Activated naive CD8-positive, alpha-beta T cell treated with anti-CD3 and anti-CD28 coated beads, Interleukin-2, amount 50 U/mL, for 16 hours (primary cell): ENCODE data around the gene RBFOX2.
"Not testable (repeated sequence)": the region's sequence is repeated elsewhere in the genome, so short reads cannot be mapped to it uniquely, and the experiment has no call there.

Experiments
- DNase-seq: peaks from one replicate; pipeline ENCODE4 v3.0.0-alpha.2; 2020; ENCODE audit warnings: low read depth, low spot score

The RBFOX2 gene

DNA sequence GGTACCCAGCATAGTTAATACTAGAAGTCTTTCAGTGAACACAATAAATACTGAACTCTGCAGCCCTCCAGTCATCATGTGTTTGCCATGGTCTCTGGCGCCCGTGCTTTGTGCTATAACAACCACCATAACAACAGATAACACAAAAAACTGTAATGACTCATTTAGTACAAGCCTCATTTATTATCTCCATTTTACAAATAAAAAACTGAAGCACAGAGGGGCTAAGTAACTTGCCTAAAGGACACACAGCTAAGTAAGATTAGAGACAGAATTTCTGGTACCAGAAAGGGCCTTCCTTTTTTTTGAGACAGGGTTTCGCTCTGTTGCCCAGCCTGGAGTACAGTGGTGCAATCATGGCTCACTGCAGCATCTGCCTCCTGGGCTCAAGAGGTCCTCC, 19.5 kb downstream of the RBFOX2 start:
- no peak for DNase-seq

DNA sequence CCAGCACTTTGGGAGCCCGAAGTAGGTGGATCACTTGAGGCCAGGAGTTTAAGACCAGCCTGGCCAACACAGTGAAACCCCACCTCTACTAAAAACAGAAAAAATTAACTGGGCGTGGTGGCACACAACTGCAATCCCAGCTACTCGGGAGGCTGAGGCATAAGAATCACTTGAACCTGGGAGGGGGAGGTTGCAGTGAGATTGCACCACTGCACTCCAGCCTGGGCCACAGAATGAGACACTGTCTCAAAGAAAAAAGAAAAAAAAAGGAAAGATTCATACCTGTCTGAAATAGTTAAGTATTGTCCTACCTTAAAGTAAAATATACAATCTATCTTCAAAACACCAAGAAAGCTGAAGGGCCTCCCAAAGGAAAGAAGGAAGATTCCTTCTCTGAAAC, 20.1 kb downstream of the RBFOX2 start:
- no peak for DNase-seq

DNA sequence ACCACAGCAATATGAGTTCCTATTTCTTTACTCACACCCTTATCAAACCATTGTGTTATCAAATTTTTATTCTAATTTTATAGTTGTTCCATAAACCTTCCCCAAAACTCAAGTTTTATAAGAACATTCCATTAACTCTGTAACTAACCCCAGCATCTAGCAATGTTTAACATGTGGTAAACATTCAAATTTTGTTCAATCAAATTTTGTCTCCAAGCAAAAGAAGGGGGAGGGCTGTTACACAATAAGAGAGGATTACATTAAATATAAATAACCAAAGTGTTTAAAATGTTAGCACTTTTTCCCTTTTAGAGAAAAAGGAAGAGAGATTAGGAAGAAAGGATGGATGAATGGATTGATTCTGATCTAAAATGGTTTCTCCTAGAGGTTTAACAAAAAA, 20.5 kb downstream of the RBFOX2 start:
- no peak for DNase-seq

DNA sequence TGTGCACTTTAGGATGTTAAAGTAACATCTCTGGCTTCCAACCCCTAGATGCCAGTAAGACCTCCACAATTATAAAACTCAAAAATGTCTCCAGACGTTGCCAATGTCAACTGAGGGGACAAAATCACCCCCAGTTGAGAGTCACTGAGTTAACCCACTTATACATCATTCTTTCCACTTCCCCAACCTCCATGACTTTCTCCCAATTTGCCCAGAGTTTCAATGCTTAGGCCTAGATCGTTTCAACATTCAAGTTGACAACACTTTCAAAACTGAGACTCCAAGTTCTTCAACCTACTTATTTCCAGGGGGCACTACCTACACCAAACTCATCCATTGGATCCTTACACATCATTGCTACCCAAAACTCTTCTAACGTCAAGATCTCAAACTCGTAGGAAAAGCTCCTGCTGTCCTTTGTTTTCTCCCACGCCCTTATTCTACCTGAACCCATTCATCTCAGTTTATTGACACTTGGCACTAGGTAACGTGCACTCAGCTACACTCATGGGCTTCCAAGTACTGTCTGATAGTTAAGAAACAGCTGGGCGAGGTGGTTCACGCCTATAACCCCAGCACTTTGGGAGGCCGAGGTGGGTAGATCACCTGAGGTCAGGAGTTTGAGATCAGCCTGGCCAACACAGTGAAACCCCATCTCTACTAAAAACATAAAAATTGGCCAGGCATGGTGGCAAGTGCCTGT, 24.5 kb downstream of the RBFOX2 start:
- DNase-seq = no peak

DNA sequence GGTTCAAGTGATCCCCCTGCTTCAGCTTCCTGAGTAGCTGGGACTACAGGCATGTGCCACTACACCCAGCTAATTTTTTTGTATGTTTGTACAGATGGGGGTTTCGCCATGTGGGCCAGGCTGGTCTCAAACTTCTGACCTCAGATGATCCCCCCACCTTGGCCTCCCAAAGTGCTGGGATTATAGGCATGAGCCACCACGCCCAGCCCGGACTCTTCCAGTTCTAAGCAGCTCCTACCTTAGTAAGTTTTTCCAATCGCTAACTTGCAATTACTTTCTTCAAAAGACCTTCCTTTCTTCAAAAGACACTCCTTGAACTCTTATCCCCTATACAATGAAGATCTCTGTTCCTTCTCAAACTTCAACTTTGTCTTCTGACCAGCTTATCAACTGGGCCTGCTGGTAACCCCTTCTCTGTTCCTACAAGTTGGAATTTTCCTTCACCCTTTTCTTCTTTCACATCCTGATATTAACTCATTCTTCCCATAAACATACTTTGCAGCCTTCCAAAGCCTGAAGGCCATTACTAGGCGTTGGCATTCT, 25.8 kb downstream of the RBFOX2 start:
- DNase-seq = no peak

DNA sequence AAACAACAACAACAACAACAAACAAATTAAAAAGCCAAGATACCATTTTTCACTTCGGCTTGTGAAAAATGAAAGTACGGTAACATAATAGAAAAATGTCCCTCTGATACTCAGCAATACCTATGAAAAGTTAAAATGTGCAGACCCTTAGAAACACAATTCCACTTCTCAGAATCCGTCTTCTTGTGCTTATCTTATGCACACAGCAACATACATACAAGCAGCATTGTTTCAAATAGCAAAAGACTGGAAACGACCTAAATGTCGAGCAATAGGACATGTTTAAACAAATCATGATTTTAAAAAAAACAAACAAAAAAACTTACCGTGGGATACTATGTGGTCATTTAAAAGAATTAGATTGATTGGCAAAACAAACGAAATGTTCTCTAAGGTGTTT, 26.5 kb downstream of the RBFOX2 start:
- no peak for DNase-seq

DNA sequence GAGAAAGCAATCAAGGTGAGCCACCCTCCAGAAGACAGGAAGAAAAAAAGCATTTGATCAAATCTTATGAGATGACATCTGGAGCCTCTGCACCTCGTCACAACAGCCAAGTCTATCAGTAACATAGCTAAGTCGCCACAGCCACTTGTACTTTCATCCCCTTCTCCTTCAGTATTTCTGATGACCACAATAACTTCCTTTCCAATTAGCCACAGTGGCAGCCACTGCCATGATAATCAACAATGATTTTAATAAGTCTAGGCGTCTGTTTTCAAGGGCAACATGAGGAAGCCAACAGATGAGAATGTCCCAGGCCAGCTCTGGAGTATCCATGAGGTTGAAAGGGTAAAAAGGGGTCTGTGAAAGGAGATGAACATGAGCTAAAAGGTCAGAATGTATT, 29.9 kb downstream of the RBFOX2 start:
- DNase-seq = no peak

DNA sequence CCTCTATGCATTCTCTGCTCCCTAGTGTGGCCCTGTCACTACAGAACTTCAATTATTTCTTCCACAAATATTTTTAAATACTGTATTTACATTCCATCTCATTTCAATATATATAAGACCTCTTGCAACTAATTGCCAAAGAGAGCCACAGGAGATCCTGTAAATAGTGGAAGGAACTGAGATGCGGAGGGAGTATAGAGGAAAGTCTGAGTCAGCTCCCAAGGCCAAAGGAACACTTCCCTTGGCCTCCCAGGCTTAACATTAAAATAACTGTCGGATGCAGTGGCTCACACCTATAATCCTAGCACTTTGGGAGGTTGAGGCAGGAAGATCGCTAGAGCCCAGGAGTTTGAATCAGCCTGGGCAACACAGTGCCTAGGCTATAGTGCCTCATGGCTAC, 31.2 kb downstream of the RBFOX2 start:
- no peak for DNase-seq

DNA sequence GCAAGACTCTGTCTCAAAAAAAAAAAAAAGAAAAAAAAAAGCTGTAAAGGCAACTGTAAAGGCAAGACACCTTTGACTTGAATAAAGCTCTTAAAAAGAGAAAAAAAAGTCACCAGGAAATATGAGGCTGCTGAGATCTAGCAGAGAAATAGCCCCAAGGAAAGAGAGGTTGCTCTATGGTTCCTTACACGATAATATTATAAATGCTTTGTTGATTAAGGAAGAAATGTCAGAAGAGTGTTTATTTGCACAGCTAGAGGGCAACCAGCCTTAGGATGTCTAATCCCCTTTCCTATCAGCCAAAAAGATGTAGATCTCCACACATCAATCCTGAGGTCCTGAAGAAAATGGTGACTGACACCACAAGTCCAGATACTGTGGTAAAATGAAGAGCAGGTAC, 32.0 kb downstream of the RBFOX2 start:
- no peak for DNase-seq

DNA sequence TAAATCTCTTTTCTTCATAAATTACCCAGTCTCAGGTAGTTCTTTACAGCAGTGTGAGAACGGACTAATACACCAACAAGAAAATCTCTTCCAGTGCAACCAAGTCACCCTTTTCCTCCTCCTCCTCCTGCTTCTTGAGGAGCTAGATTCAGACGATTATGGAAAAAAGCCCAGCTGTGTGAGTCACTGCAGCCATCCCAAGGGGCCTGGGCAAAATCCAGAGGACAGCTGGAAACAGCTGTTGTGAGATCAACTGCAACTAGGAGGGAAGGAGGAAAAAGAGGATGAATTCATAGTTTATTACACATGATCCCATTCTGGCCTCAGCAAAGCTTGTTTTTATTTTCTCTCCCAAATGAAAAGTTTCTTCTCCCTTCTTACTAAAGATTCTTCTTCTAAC, 32.9 kb downstream of the RBFOX2 start:
- no peak for DNase-seq

DNA sequence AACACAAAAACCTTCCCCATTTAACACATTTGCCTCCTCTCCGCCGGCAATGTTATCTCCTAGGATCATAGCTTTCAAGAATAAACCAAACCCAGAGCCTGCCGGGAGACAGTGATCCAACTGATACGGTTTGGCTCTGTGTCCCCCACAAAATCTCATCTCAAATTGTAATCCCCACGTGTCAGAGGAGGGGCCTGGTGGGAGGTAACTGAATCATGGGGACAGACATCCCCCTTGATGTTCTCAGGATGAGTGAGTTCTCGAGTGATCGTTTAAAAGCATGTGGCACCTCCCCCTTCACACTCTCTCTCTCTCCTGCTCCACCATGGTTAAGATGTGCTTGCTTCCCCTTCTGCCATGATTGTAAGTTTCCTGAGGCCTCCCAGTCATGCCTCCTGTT, 33.3 kb downstream of the RBFOX2 start:
- no peak for DNase-seq

DNA sequence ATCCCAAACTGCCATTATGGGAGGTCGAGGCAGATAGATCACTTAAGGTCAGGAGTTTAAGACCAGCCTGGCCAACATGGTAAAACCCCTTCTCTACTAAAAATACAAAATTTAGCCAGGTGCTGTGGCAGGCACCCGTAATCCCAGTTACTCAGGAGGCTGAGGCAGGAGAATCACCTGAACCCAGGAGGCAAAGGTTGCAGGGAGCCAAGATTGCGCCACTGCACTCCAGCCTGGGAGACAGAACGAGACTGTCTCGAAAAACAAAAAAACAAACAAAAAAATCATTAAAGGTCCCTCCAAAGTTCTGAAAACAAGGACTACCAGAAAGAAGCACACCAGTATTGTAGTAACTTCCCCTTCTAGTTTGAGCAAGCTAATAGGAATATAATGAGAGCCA, 34.9 kb downstream of the RBFOX2 start:
- DNase-seq = not testable (repeated sequence)

DNA sequence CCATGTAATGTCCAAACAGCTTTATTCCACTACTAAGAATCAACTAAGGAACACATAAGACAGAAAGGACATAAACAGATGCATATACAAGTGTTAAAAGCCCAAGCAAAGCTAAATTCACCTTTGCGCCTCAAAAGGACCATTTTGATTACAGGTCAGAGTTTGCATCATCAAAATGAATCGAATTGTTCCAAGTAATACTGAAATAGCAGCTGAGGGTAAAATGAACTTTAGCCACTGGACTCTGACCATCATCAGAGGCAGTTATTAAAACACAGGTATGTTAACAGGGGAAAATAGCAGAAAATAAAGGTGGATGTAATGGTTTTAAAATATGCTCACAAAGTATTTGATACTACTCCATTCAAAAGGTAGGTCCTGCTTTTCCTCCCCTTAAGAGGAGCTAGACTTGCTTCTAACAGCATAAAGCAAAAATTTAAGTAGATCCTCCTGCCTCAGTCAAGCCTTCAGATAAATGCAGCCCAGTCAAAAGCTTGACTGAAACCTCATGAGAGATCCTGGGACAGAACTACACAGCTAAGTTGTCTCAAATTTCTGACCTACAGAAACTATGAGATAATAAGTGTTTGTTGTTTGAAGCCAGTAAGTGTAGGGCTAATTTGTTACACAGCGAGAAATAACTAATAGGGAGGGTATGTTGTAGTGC, 35.4 kb downstream of the RBFOX2 start:
- no peak for DNase-seq

DNA sequence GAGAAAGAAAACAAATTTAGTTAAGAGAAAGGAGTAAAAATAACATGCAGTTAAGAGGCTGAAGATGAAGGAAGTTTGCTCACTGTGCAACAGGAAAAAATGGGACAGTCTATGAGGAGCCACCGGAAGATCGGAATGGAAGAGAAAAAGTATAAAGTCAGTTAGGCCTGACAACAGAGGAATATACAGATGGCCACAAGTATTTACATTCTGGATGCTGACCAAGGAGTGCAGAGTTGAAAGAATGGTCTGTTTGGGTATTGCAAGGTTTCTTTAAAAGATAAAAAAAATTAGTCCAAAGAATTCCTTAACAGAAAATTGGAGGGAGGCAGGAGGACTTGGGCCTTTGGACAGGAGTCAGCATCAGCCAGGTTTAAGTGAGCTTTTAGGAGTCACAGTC, 37.5 kb downstream of the RBFOX2 start:
- no peak for DNase-seq

DNA sequence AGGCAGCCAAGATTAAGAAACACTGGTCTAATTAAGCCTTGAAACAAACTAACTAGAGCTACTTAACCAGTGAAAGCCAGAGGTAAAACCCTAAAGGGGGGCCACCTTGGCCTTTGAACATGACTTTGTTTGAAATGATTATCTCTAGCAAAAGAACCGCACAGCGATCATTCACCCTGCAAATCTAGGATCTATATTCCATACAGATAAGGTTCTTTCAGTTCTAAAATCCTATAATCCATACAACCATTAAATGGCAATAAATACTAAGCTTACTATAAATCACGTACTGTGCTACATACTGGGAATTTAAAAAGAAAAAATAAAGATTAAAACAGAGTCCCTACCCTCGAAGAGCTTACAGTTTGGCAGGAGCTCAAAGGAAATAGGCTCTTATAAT, 40.6 kb downstream of the RBFOX2 start:
- DNase-seq = no peak

DNA sequence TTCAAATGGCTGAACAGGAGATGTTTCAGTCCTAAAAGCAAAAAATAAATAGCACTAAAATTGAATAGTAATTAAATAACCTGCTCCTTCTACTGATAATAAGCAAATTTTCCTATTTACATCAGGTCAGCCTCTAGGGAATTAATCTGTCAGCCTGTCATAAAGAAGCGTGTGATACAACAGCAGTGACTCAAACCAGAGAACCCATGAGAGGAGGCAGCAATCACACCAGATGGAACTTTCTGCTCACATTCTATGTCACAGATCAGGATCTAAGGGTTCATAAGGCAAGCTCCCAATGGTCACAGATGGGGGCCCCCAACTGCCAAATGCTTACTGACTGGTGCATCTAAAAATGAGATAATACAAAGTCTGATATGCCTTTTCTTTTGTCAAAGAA, 41.1 kb downstream of the RBFOX2 start:
- no peak for DNase-seq

DNA sequence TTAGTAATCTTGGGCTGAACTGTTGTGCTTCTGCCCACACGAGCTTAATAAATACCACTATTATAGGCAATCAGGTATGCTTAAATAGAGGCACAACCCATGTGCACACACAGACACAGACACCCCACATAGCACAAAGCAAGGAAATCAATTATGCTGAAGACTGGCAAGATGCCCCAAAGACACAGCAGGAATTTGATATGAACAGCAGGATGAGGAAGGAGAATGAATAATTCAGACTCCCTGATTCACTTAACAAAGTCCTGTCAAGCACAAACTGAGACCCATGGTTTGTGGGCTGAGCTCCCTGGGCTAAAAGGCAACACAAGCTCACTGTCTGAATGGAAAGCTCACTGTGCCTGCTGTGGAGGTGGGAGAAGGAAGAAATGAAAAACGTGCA, 42.5 kb downstream of the RBFOX2 start:
- DNase-seq = no peak

DNA sequence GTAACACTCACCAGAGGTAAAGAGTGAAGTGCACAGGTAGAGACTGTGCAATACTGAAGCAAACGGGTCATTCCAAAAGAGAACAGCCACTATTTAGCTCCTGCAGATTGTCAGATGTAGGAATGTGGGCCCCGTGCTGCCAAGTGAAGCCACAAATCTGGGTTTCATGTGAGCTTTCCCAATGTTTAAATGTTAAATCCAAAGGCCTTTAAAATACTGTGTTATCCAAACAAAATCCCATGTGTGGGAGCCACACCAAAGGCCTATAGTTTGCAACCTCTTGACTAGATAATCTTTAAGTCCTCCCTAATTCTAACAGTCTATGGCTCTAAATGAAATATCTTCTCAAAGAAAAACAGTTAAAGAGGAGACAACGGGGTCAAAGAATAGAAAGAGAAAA, 43.3 kb downstream of the RBFOX2 start:
- no peak for DNase-seq

DNA sequence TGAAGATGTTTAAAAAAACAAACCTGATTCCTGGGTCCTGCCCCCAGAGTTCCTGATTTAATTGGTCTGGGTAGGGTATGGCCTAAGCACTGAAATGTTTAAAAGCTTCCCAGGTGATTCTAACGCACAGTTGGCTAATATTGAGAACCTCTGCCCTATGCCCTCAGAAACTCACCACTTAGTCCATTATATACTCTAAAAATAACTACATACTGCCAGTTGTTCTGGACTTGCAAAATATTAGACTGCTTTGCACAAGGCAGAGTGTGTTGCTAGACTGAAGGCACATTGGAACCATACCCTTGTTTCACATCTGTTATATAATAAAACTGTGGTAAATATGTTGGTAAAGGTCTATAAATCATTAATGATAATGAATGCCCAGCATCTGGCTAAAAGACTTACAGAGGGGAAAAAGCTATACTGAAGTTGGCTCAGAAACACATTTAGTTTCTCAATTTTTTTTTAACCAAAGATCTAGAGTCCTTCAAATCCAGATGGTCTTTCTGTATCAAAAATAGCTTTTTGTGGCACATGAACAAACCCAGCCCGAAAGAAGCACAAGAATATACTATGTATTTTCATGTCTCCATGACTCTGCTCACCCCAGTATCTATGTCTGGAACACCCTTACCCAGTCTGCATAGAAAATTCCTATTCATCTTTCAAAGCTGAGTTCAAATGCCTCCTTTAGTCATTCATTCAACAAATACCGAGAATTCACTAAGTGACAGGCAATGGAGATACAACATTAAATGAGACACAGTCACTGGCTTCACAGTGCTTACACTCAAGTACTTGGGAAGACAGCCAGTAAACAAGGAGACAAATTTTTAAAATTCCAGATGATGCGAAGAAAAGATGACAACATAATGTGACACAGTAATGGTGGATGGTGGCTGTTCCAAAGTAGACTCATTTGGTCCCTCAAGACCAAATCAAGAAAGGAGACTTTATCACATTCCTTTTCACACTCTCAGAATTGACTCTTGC, 44.1 kb downstream of the RBFOX2 start:
- no peak for DNase-seq

DNA sequence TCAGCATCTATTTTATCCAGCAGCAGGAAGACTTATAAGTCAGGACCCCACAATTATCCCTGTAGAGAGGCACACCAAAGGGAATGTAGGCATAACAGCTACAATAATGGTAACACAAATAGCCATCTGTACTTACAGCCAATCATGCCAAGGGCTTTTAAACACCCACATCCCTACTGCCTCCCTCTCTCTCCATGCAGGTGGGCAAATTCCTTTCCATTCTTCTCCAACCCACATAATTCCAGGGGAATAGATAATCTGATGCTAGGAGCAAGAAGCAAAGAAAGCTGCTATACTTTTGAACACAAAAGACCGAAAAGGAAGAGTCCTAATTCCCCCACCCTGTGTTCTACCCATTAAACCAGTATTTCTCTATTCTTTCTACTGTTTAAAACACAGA, 46.7 kb downstream of the RBFOX2 start:
- no peak for DNase-seq

DNA sequence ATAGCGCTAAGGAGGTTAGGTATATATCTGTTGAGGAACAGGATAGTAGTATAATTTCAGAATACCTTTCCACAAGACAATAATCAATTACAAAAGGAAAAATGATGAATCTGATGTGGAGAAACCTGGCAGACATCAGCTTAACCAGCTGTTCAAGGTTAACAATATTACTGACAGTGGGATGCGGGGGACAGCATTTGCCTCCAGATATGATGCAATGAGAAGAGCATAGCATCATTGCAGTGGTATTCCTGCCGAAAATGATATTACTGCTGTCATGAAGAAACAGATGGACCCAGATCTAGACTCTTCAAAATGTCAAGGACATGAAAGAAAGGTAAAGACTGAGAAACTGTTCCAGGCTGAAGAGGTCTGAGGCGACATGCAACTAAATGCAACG, 49.7 kb downstream of the RBFOX2 start:
- no peak for DNase-seq

DNA sequence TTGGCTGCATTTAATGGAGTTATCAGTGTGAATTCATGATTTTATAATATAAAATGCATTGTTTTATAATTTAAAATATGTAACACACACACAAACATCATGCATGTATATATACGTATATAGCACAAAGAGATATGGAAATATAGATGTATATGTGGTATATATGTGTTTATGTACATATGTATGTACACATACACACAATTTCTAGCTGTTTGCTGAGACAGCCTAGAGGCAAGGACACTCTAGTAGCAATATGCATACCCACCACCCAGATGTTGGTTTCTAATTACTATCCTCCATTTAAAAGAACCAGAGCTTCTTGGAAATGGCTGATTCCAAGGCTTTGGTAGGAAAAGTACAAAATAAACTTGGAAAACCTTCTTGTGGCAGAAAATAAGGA, 50.4 kb downstream of the RBFOX2 start:
- no peak for DNase-seq
